ENCODE measurements around the gene AUTS2. TPM values are rescaled to one million over a fixed set of nuclear protein-coding genes. Genes with fewer than 3 reads are reported as not detected.

The AUTS2 gene
- polyA plus RNA-seq, 3 donors: 0.08 to 0.35 TPM; not detected in 1

DNA sequence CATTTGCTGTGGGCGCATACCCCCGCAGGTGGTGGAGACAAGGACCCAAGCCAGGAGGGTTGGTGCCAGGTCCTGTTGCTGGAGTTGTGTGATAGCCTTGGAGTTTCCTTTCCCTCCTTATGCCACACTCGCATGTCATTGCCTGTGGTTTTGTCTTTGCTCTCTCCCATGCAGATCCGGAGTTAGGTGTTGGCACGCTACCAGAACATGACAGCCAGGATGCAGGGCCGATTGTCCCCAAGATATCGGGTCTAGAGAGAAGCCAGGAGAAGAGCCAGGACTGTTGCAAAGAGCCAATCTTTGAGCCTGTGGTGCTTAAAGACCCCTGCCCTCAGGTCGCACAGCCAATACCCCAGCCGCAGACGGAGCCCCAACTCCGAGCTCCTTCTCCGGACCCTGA is 1164.4 kb downstream of the AUTS2 start:
- Histone ChIP-seq H3K36me3 (replicated peaks in 1 of 2; ENCODE audit: control insufficient read depth in 1 of 2, insufficient read depth in 2 of 2, low read length in 2 of 2) (no peaks in the 10 kb centered on the region), H3K4me2 (replicated peaks; ENCODE audit: extremely low read depth, low read length, poor library complexity, severe bottlenecking) (no peak overlapping the region), H3K27me3 (ENCODE audit: control insufficient read depth in 2 of 2, insufficient read depth in 2 of 2, low read length in 2 of 2) (no peaks in the 10 kb centered on the region), H3K4me1 (ENCODE audit: control insufficient read depth in 1 of 2, insufficient read depth in 2 of 2, low read length in 2 of 2) (no peaks in the 10 kb centered on the region), H3K79me2 (ENCODE audit: insufficient read depth, low read length) (no peaks in the 10 kb centered on the region), H2AFZ (ENCODE audit: insufficient read depth, low read depth, low read length, poor library complexity, severe bottlenecking) (no peak overlapping the region), H3K27ac (ENCODE audit: low read depth in 1 of 2, low read length in 2 of 2) (no peak overlapping the region), H3K4me3 (replicated peaks in 1 of 3; ENCODE audit: low read depth in 2 of 3, low read length in 3 of 3) (no peak overlapping the region), H3K9me3 (replicated peaks in 1 of 2; ENCODE audit: control insufficient read depth in 1 of 2, insufficient read depth in 1 of 2, low read length in 2 of 2) (no peaks in the 10 kb centered on the region), H4K20me1 (ENCODE audit: insufficient read depth, low read length) (no peaks in the 10 kb centered on the region), H3K9ac (ENCODE audit: insufficient read depth, low read length, poor library complexity, severe bottlenecking) (no peak overlapping the region)
- Mint-ChIP-seq H3K27ac (no peak overlapping the region), H3K27me3 (ENCODE audit: low read depth in 3 of 3) (peaks cover 0 to 2% (median 1%) of the 10 kb centered on the region in 3 donors), H3K9me3 (peaks cover 0 to 2% (median 0%) of the 10 kb centered on the region in 7 donors), H3K4me1 (peaks cover 2% of the 10 kb centered on the region), H3K4me3 (peak overlapping the region in 1 of 2 donors; percentile 11), H3K36me3 (no peaks in the 10 kb centered on the region)
- WGBS (ENCODE audit: insufficient coverage): 45% methylated on average over 10 of the region's 12 CpGs
- no peak for DNase-seq
- TF ChIP-seq, protein P1, sequence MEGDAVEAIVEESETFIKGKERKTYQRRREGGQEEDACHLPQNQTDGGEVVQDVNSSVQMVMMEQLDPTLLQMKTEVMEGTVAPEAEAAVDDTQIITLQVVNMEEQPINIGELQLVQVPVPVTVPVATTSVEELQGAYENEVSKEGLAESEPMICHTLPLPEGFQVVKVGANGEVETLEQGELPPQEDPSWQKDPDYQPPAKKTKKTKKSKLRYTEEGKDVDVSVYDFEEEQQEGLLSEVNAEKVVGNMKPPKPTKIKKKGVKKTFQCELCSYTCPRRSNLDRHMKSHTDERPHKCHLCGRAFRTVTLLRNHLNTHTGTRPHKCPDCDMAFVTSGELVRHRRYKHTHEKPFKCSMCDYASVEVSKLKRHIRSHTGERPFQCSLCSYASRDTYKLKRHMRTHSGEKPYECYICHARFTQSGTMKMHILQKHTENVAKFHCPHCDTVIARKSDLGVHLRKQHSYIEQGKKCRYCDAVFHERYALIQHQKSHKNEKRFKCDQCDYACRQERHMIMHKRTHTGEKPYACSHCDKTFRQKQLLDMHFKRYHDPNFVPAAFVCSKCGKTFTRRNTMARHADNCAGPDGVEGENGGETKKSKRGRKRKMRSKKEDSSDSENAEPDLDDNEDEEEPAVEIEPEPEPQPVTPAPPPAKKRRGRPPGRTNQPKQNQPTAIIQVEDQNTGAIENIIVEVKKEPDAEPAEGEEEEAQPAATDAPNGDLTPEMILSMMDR (IDR thresholded peaks at IDR 0.05): no peak
- intact Hi-C loops (cut with micrococcal nuclease): no loop called here

DNA sequence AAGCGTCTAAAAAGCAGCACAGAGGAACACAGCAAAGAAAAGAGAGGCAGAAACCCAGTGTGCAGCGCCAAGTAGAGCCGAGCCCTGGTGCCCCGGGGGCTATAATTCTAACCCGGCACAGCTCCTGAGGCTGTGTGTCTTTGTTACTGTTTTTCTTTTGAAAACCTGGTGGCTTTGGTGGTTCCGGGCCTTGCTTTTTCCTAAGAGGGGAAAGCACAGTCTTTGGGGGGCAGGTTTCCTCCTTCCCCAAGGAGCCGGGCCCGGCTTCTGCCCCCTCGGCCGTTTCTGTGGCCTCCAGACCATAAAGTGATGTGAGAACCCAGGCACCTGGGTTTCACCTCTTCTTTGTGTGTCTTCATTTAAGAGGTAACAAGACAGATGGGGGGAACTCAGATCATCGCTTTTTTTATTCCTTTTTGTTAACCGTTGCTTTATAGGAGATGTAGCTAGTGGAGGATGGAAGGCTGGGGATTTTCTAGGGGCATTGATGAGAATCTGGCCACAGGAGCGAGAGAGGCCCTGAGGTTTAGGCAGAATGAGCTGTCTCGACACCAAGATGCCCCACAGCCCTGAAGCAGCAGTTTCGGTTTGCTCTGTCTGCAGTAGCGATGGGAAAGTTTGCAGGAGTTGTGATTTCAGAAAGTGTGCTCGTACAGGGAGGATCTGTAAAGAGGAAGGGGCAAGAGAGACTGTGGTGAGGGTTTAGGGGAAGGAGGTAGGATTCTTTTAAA is 1165.9 kb downstream of the AUTS2 start:
- no peak overlapping the region for H3K9ac ChIP-seq (ENCODE audit: insufficient read depth, low read length, poor library complexity, severe bottlenecking)
- Mint-ChIP-seq H3K27me3 (ENCODE audit: low read depth in 3 of 3) (peaks cover 0 to 2% (median 1%) of the 10 kb centered on the region in 3 donors), H3K4me1 (peaks cover 2% of the 10 kb centered on the region), H3K4me3 (no peak overlapping the region), H3K9me3 (peaks cover 0 to 2% (median 0%) of the 10 kb centered on the region in 7 donors), H3K27ac (no peak overlapping the region), H3K36me3 (no peaks in the 10 kb centered on the region)
- no peak for DNase-seq
- 84% methylated on average over 10 of the region's 17 CpGs for WGBS (ENCODE audit: insufficient coverage)
- no peaks in the 10 kb centered on the region for H3K27me3 ChIP-seq (ENCODE audit: control insufficient read depth in 2 of 2, insufficient read depth in 2 of 2, low read length in 2 of 2)
- H3K4me1 ChIP-seq (ENCODE audit: control insufficient read depth in 1 of 2, insufficient read depth in 2 of 2, low read length in 2 of 2): no peaks in the 10 kb centered on the region
- TF ChIP-seq, protein P1 (IDR thresholded peaks at IDR 0.05): no peak
- intact Hi-C loops (cut with micrococcal nuclease): no loop called here
- no peak overlapping the region for H3K4me3 ChIP-seq (replicated peaks in 1 of 3; ENCODE audit: low read depth in 2 of 3, low read length in 3 of 3)
- H3K36me3 ChIP-seq (replicated peaks in 1 of 2; ENCODE audit: control insufficient read depth in 1 of 2, insufficient read depth in 2 of 2, low read length in 2 of 2): no peaks in the 10 kb centered on the region
- H3K79me2 ChIP-seq (ENCODE audit: insufficient read depth, low read length): no peaks in the 10 kb centered on the region
- no peaks in the 10 kb centered on the region for H4K20me1 ChIP-seq (ENCODE audit: insufficient read depth, low read length)
- no peak overlapping the region for H3K27ac ChIP-seq (ENCODE audit: low read depth in 1 of 2, low read length in 2 of 2)
- H3K4me2 ChIP-seq (replicated peaks; ENCODE audit: extremely low read depth, low read length, poor library complexity, severe bottlenecking): no peak overlapping the region
- no peaks in the 10 kb centered on the region for H3K9me3 ChIP-seq (replicated peaks in 1 of 2; ENCODE audit: control insufficient read depth in 1 of 2, insufficient read depth in 1 of 2, low read length in 2 of 2)
- no peak overlapping the region for H2AFZ ChIP-seq (ENCODE audit: insufficient read depth, low read depth, low read length, poor library complexity, severe bottlenecking)

All from CD14-positive monocyte (primary cell).